SU-DHL-6 (cell line): ENCODE data around the gene MUC2.

Experiments used
- H2AFZ ChIP-seq: fragments of 200-600 bp; sonication (generic); 2 replicates; pipeline ENCODE4 v1.6.1; 2014; ENCODE audit warnings: low read depth, mild to moderate bottlenecking, moderate library complexity, mixed read lengths, antibody characterized with exemption, low read length; ENCODE audit not compliant: severe bottlenecking
- H3F3A ChIP-seq: fragments of 200-600 bp; shearing (Covaris generic); 2 replicates; pipeline ENCODE4 v1.6.0; 2016; ENCODE audit warnings: antibody characterized with exemption, mild to moderate bottlenecking; ENCODE audit not compliant: insufficient read depth
- H3K27ac ChIP-seq: fragments of 200-600 bp; sonication (generic); 2 replicates; pipeline ENCODE4 v1.5.1; 2016; ENCODE audit warnings: low read depth, mild to moderate bottlenecking, low read length, moderate library complexity, mixed read lengths
- H3K27me3 ChIP-seq: fragments of 200-600 bp; sonication (generic), shearing (Covaris generic); 2 replicates; pipeline ENCODE4 v1.6.0; 2014; ENCODE audit warnings: mild to moderate bottlenecking, low read length
- H3K36me3 ChIP-seq: fragments of 200-600 bp; sonication (generic); 2 replicates; pipeline ENCODE4 v1.6.1; 2014; ENCODE audit warnings: mild to moderate bottlenecking, low read length, mixed read lengths
- H3K4me2 ChIP-seq: fragments of 300-600, 200-600 bp; shearing (Covaris generic), sonication (generic); 2 replicates; pipeline ENCODE4 v1.6.0; 2014; ENCODE audit warnings: low read length, low read depth, mild to moderate bottlenecking; ENCODE audit not compliant: poor library complexity, severe bottlenecking
- H3K4me3 ChIP-seq: fragments of 200-600 bp; sonication (generic); 2 replicates; pipeline ENCODE4 v1.5.1; 2014; ENCODE audit warnings: antibody characterized with exemption, low read length, mild to moderate bottlenecking, mixed read lengths; ENCODE audit not compliant: insufficient read depth, poor library complexity, severe bottlenecking
- H3K79me2 ChIP-seq: fragments of 200-600 bp; sonication (generic); 2 replicates; pipeline ENCODE4 v1.6.1; 2014; ENCODE audit warnings: mild to moderate bottlenecking, low read length, moderate library complexity; ENCODE audit not compliant: insufficient read depth
- H3K9ac ChIP-seq: fragments of 200-600 bp; sonication (generic); 2 replicates; pipeline ENCODE4 v1.7.0; 2014; ENCODE audit warnings: mild to moderate bottlenecking, low read length
- H3K9me2 ChIP-seq: fragments of 200-600 bp; sonication (generic); replicated peaks from 2 replicates; pipeline ENCODE4 v1.6.1; 2014; ENCODE audit warnings: low read length; ENCODE audit not compliant: insufficient read depth
- H3K9me3 ChIP-seq: fragments of 200-600 bp; sonication (generic); 2 replicates; pipeline ENCODE4 v1.6.1; 2014; ENCODE audit warnings: low read length, mixed read lengths; ENCODE audit not compliant: insufficient read depth
- H4K20me1 ChIP-seq: fragments of 200-600 bp; sonication (generic); 2 replicates; pipeline ENCODE4 v1.6.1; 2014; ENCODE audit warnings: low read depth, mild to moderate bottlenecking, antibody characterized with exemption, low read length, moderate library complexity, mixed read lengths
- EZH2phosphoT487 ChIP-seq: fragments of 200-600 bp; sonication (generic), shearing (Covaris generic); conservative IDR thresholded peaks from 2 replicates; pipeline ENCODE4 v1.6.1; 2018; ENCODE audit warnings: mild to moderate bottlenecking, antibody characterized with exemption, low read length, moderate library complexity, mixed read lengths
- TF ChIP-seq, protein P1 (sequence below): fragments of 200-600 bp; sonication (generic); IDR thresholded peaks from one replicate; pipeline ENCODE4 v1.5.1; 2017; ENCODE audit warnings: antibody characterized with exemption, mild to moderate bottlenecking, low read length, moderate library complexity; ENCODE audit not compliant: insufficient read depth, poor library complexity, severe bottlenecking

The MUC2 gene

GRCh38 chr11:1123970-1124369 is 49.3 kb downstream of the MUC2 start:
- Histone ChIP-seq H3K9me3 (no peaks in the 10 kb centered on the region), H3K4me2 (no peak overlapping the region), H3K9me2 (no peaks in the 10 kb centered on the region), H4K20me1 (no peaks in the 10 kb centered on the region), H3F3A (no peaks in the 10 kb centered on the region), H3K36me3 (no peaks in the 10 kb centered on the region), H3K27ac (no peak overlapping the region), H3K9ac (no peak overlapping the region), H2AFZ (no peak overlapping the region), H3K79me2 (no peaks in the 10 kb centered on the region), H3K4me3 (no peak overlapping the region), H3K27me3 (no peaks in the 10 kb centered on the region)
- TF ChIP-seq, protein P1, sequence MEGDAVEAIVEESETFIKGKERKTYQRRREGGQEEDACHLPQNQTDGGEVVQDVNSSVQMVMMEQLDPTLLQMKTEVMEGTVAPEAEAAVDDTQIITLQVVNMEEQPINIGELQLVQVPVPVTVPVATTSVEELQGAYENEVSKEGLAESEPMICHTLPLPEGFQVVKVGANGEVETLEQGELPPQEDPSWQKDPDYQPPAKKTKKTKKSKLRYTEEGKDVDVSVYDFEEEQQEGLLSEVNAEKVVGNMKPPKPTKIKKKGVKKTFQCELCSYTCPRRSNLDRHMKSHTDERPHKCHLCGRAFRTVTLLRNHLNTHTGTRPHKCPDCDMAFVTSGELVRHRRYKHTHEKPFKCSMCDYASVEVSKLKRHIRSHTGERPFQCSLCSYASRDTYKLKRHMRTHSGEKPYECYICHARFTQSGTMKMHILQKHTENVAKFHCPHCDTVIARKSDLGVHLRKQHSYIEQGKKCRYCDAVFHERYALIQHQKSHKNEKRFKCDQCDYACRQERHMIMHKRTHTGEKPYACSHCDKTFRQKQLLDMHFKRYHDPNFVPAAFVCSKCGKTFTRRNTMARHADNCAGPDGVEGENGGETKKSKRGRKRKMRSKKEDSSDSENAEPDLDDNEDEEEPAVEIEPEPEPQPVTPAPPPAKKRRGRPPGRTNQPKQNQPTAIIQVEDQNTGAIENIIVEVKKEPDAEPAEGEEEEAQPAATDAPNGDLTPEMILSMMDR, result no peak
- TF ChIP-seq EZH2phosphoT487, result no peak
